Large intestine (tissue), 3 donors: ENCODE measurements around the gene MAPK7. TPM values are rescaled to one million over a fixed set of nuclear protein-coding genes. Genes with fewer than 3 reads are reported as not detected.
A peak's percentile ranks its signal among the peaks of the same experiment; 100 is the strongest.

ENCODE experiments used
- DNase-seq, 2 donors: peaks; one replicate each; pipeline versions ENCODE4 v3.0.0 to v3.0.0-alpha.2; 2013
- H3K27ac ChIP-seq: one replicate; pipeline ENCODE4 v1.5.1; 2013; ENCODE audit warnings: low read length
- H3K27me3 ChIP-seq: 2 replicates; pipeline ENCODE4 v1.6.1; 2013; ENCODE audit warnings: low read length; ENCODE audit not compliant: control insufficient read depth, insufficient read depth
- H3K36me3 ChIP-seq: 2 replicates; pipeline ENCODE4 v1.6.1; 2013; ENCODE audit warnings: low read length; ENCODE audit not compliant: control insufficient read depth, insufficient read depth
- H3K4me1 ChIP-seq: one replicate; pipeline ENCODE4 v1.6.1; 2013; ENCODE audit warnings: low read length; ENCODE audit not compliant: control insufficient read depth, insufficient read depth
- H3K4me3 ChIP-seq: one replicate; pipeline ENCODE4 v1.5.1; 2013; ENCODE audit warnings: low read length
- H3K9me3 ChIP-seq: one replicate; pipeline ENCODE4 v1.6.1; 2013; ENCODE audit warnings: mild to moderate bottlenecking, low read depth, low read length, moderate library complexity; ENCODE audit not compliant: control insufficient read depth
- whole genome bisulfite sequencing: methylation state at CpG from one replicate; pipeline ENCODE4 v1.1.5; 2013; ENCODE audit warnings: low lambda C conversion rate; ENCODE audit not compliant: insufficient coverage; 5-methylcytosine and 5-hydroxymethylcytosine counted together
- polyA plus RNA-seq: library from polyadenylated mRNA; unstranded; fragments of 120-200 nt; gene quantifications from one replicate; pipeline ENCODE4 v1.2.1, GENCODE V29; 2013

The MAPK7 gene
- polyA plus RNA-seq, 1 donor, result 20.4 TPM

GRCh38 chr17:19333736-19334290, 44.5 kb upstream of the MAPK7 start:
- Histone ChIP-seq H3K4me1 (peaks cover 25% of the 10 kb centered on the region), H3K36me3 (peaks cover 36% of the 10 kb centered on the region), H3K9me3 (no peaks in the 10 kb centered on the region), H3K27ac (no peak overlapping the region), H3K27me3 (no peaks in the 10 kb centered on the region), H3K4me3 (no peak overlapping the region)
- peak in 1 of 2 donors; percentile 22 for DNase-seq
- WGBS, result no CpG with 5 or more reads among the region's 12 CpGs

DNA sequence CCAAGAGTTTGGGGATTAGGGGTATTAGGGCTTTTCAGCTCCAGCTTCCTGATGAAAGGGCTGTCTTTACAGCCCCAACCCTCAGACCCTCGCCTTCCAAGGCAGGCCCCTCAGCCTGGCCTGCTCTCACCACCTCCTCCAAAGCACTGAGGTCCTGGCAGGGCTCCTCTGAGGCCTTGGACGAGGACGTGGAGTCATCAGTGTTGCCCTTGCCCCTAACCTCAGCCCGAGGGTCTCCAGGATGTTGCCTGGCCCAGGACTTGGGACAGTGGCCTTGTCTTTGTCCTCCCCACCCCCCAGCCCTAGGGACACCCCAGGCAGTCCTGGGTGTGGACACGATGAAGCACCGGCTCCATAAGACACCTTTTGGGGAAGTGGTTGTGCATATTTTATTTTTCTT, 44.0 kb upstream of the MAPK7 start:
- no peaks in the 10 kb centered on the region for H3K27me3 ChIP-seq
- no CpG with 5 or more reads among the region's 6 CpGs for WGBS
- no peak overlapping the region for H3K27ac ChIP-seq
- DNase-seq, result no peak
- peaks cover 28% of the 10 kb centered on the region for H3K4me1 ChIP-seq
- H3K9me3 ChIP-seq, result no peaks in the 10 kb centered on the region
- H3K4me3 ChIP-seq, result no peak overlapping the region
- H3K36me3 ChIP-seq, result peaks cover 31% of the 10 kb centered on the region

DNA sequence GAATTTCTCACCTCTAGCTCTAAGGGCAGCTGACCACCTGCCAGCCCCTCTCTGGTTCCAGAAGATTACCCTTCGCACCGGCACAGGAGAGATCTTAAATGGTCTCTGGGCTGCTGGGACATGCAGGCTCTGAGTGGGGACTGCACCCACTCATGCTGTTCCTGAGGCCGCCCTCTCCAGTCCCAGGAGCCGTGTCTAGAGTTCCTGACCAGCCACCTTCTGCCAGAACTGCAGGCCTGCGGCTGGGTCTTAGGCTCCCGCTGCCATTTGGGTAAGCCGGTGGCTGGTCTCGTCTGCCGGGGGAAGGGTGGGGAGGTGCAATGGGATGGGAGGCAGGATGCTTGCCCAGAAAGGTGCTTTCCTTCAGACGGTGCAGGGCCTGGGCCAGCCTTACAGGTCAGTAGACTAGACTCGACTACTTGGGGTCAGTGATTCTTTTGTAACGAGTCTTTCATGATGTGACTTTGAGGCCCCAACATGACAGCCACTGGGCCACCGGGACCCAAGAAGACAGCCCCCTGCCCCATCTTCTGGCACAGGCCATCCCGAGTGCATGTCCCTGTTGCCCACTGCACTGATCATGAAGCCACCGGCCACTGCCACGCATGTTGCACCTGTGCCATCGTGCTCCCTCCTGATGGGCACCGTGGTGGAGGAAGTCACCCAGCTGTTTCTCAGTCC, 42.2 kb upstream of the MAPK7 start:
- peaks cover 28% of the 10 kb centered on the region for H3K4me1 ChIP-seq
- DNase-seq, result no peak
- peaks cover 22% of the 10 kb centered on the region for H3K36me3 ChIP-seq
- whole genome bisulfite sequencing, result no CpG with 5 or more reads among the region's 18 CpGs
- no peak overlapping the region for H3K27ac ChIP-seq
- H3K27me3 ChIP-seq, result no peaks in the 10 kb centered on the region
- no peak overlapping the region for H3K4me3 ChIP-seq
- H3K9me3 ChIP-seq, result no peaks in the 10 kb centered on the region

- no peaks in the 10 kb centered on the region for H3K27me3 ChIP-seq
- H3K4me1 ChIP-seq, result peaks cover 33% of the 10 kb centered on the region
- H3K9me3 ChIP-seq, result no peaks in the 10 kb centered on the region
- no peak overlapping the region for H3K4me3 ChIP-seq
- no CpG with 5 or more reads among the region's 21 CpGs for WGBS
- DNase-seq, result peak; percentile 34 to 67
- H3K36me3 ChIP-seq, result peaks cover 16% of the 10 kb centered on the region
- H3K27ac ChIP-seq, result peak overlapping the region; percentile 85
Measured at GRCh38 chr17:19336938-19337711, 41.2 kb upstream of the MAPK7 start.

- Histone ChIP-seq H3K36me3 (peaks cover 15% of the 10 kb centered on the region), H3K4me3 (no peak overlapping the region), H3K4me1 (peaks cover 38% of the 10 kb centered on the region), H3K27me3 (no peaks in the 10 kb centered on the region), H3K9me3 (no peaks in the 10 kb centered on the region), H3K27ac (peak overlapping the region; percentile 85)
- peak in 1 of 2 donors; percentile 65 for DNase-seq
- no CpG with 5 or more reads among the region's 2 CpGs for WGBS
Measured at GRCh38 chr17:19337712-19338023, 40.6 kb upstream of the MAPK7 start.

GRCh38 chr17:19338031-19338990, 40.0 kb upstream of the MAPK7 start:
- Histone ChIP-seq H3K4me1 (peaks cover 44% of the 10 kb centered on the region), H3K36me3 (peaks cover 15% of the 10 kb centered on the region), H3K27me3 (no peaks in the 10 kb centered on the region), H3K4me3 (no peak overlapping the region), H3K9me3 (no peaks in the 10 kb centered on the region), H3K27ac (peak overlapping the region; percentile 85)
- DNase-seq, result peak; percentile 94 to 98
- no CpG with 5 or more reads among the region's 7 CpGs for WGBS

- DNase-seq, result no peak
- peaks cover 48% of the 10 kb centered on the region for H3K4me1 ChIP-seq
- H3K4me3 ChIP-seq, result no peak overlapping the region
- peak overlapping the region; percentile 85 for H3K27ac ChIP-seq
- WGBS, result no CpG with 5 or more reads among the region's 2 CpGs
- no peaks in the 10 kb centered on the region for H3K9me3 ChIP-seq
- H3K27me3 ChIP-seq, result no peaks in the 10 kb centered on the region
- H3K36me3 ChIP-seq, result peaks cover 6% of the 10 kb centered on the region
Measured at GRCh38 chr17:19339341-19339815, 38.9 kb upstream of the MAPK7 start.

- Histone ChIP-seq H3K9me3 (peaks cover 7% of the 10 kb centered on the region), H3K4me1 (peaks cover 65% of the 10 kb centered on the region), H3K27me3 (no peaks in the 10 kb centered on the region), H3K36me3 (no peaks in the 10 kb centered on the region), H3K27ac (no peak overlapping the region), H3K4me3 (no peak overlapping the region)
- no CpG with 5 or more reads among the region's 7 CpGs for WGBS
- no peak for DNase-seq
Measured at GRCh38 chr17:19341211-19341631, 37.1 kb upstream of the MAPK7 start.

DNA sequence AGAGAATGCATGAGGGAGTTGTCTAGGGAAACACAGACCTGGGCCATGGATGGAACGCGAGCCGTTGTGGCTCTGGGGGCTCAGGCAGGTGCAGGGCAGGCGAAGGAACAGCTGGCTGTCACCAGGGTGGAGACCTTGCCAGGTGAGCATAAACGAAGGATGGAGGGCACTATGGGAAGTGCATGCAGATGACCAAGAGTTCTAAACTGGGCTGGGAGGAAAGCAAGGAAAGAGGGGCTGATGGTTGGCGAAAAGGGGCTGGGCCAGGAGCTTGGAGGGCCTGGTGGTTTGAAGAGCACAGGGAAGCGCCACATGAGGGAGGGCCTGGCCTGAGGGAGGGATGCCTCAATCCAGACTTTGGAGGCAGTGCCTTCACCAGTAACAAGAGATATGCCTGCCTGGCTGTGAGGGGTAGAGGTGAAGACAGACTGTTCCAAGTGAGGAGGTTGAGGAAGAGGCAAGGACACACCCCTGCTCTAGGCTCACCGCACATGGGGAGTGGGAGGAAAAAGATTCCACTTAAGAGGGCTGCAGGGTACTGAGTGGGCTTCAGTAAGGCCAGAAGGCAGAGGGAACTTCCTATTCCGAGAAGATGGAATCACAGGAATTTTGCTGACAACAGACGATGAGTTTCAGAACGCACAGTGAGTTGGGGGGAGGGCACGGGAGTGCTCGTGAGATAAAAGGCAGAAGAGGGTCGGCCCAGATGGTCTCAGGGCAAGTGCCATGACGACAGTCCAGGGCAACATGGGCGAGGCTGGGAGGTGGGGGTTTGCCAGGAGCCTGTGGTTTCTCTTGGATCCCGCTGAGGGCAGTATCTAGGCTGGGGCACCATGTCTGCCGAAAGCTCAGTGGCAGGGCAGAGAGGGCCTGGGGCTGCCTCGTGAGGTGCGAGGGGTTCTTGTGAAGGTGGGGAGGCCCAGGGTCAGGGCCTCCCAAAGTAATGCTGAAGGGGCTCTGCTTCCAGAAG, 36.4 kb upstream of the MAPK7 start:
- peak in 1 of 2 donors; percentile 52 for DNase-seq
- WGBS, result 67% methylated on average over 3 of the region's 20 CpGs
- Histone ChIP-seq H3K9me3 (peaks cover 7% of the 10 kb centered on the region), H3K36me3 (no peaks in the 10 kb centered on the region), H3K4me3 (no peak overlapping the region), H3K4me1 (peaks cover 66% of the 10 kb centered on the region), H3K27ac (peak overlapping the region; percentile 39), H3K27me3 (no peaks in the 10 kb centered on the region)
